HG03196 (cell line): ENCODE measurements around the gene AKAP9.
"Not testable (repeated sequence)": the region's sequence is repeated elsewhere in the genome, so short reads cannot be mapped to it uniquely, and the experiment has no call there.

Source experiments
- ATAC-seq: cut with Tn5 transposase; IDR thresholded peaks from one replicate; pipeline ENCODE4 v1.9.1; 2021; ENCODE audit not compliant: unreplicated experiment

Gene AKAP9

GRCh38 chr7:91940572-91941341, at the start of gene AKAP9:
Gene AKAP9, plus strand, starts transcription at chr7:91940862. Its CDS starts 238 bp downstream, at chr7:91941100.
- peak; percentile 95 for ATAC-seq

- no peak for ATAC-seq
Measured at GRCh38 chr7:91892099-91892705, 48.5 kb upstream of the AKAP9 start.

GRCh38 chr7:91892821-91893340, 47.8 kb upstream of the AKAP9 start:
- ATAC-seq, result no peak

GRCh38 chr7:91893699-91894098, 47.0 kb upstream of the AKAP9 start:
- ATAC-seq, result not testable (repeated sequence)

GRCh38 chr7:91894781-91895480, 45.7 kb upstream of the AKAP9 start:
- ATAC-seq, result no peak

GRCh38 chr7:91898240-91898992, 42.2 kb upstream of the AKAP9 start:
- no peak for ATAC-seq

GRCh38 chr7:91899563-91899962, 41.1 kb upstream of the AKAP9 start:
- no peak for ATAC-seq

- no peak for ATAC-seq
Measured at GRCh38 chr7:91910171-91910570, 30.5 kb upstream of the AKAP9 start.

GRCh38 chr7:91911121-91911520, 29.5 kb upstream of the AKAP9 start:
- ATAC-seq, result no peak

GRCh38 chr7:91912494-91912893, 28.2 kb upstream of the AKAP9 start:
- no peak for ATAC-seq

- ATAC-seq, result no peak
Measured at GRCh38 chr7:91913612-91914011, 27.1 kb upstream of the AKAP9 start.

- ATAC-seq, result no peak
Measured at GRCh38 chr7:91915401-91916050, 25.1 kb upstream of the AKAP9 start.

- ATAC-seq, result no peak
Measured at GRCh38 chr7:91916051-91916440, 24.6 kb upstream of the AKAP9 start.

GRCh38 chr7:91918356-91918755, 22.3 kb upstream of the AKAP9 start:
- no peak for ATAC-seq

- no peak for ATAC-seq
Measured at GRCh38 chr7:91922857-91923256, 17.8 kb upstream of the AKAP9 start.

GRCh38 chr7:91927912-91928311, 12.8 kb upstream of the AKAP9 start:
- ATAC-seq, result no peak

- no peak for ATAC-seq
Measured at GRCh38 chr7:91929463-91929862, 11.2 kb upstream of the AKAP9 start.

- ATAC-seq, result peak; percentile 26
Measured at GRCh38 chr7:91940171-91940570, 491 bp upstream of the AKAP9 start.

- peak; percentile 34 for ATAC-seq
Measured at GRCh38 chr7:91941450-91941849, 788 bp downstream of the AKAP9 start.

GRCh38 chr7:91942312-91942711, 1.6 kb downstream of the AKAP9 start:
- ATAC-seq, result no peak

GRCh38 chr7:91944970-91945369, 4.3 kb downstream of the AKAP9 start:
- ATAC-seq, result not testable (repeated sequence)
